OCI-LY3 (cell line): ENCODE data around the gene CACNA2D3.

ENCODE experiments used
- H2AFZ ChIP-seq: fragments of 200-600, 300-600 bp; shearing (Covaris generic); 2 replicates; pipeline ENCODE4 v1.6.0; 2014; ENCODE audit warnings: antibody characterized with exemption, low read depth, low read length
- H3K27ac ChIP-seq: fragments of 200-600, 300-600 bp; sonication (generic); 2 replicates; pipeline ENCODE4 v1.5.1; 2014; ENCODE audit warnings: mild to moderate bottlenecking, low read length, moderate library complexity, mixed read lengths
- H3K27me3 ChIP-seq: fragments of 200-600, 300-600 bp; sonication (generic); 2 replicates; pipeline ENCODE4 v1.6.1; 2014; ENCODE audit warnings: low read depth, low read length, mixed read lengths
- H3K36me3 ChIP-seq: fragments of 200-600, 300-600 bp; sonication (generic); replicated peaks from 2 replicates; pipeline ENCODE3; 2014; ENCODE audit warnings: low read depth, low read length, mixed read lengths
- H3K4me1 ChIP-seq: fragments of 300-600, 200-600 bp; sonication (generic); 2 replicates; pipeline ENCODE4 v1.6.1; 2014; ENCODE audit warnings: low read length, mixed read lengths
- H3K4me2 ChIP-seq: fragments of 200-600, 300-600 bp; sonication (generic); 2 replicates; pipeline ENCODE4 v1.6.1; 2014; ENCODE audit warnings: low read length, mixed read lengths
- H3K4me3 ChIP-seq: fragments of 300-600, 200-600 bp; sonication (generic); 2 replicates; pipeline ENCODE4 v1.5.1; 2014; ENCODE audit warnings: antibody characterized with exemption, mild to moderate bottlenecking, low read length, moderate library complexity
- H3K79me2 ChIP-seq: fragments of 300-600, 200-600 bp; shearing (Covaris generic); 2 replicates; pipeline ENCODE4 v1.6.1; 2014; ENCODE audit warnings: mild to moderate bottlenecking, low read length, mixed read lengths
- H3K9ac ChIP-seq: fragments of 300-600, 200-600 bp; shearing (Covaris generic); 2 replicates; pipeline ENCODE4 v1.6.0; 2014; ENCODE audit warnings: mild to moderate bottlenecking, low read length, moderate library complexity
- H3K9me3 ChIP-seq: fragments of 200-600, 300-600 bp; shearing (Covaris generic); 2 replicates; pipeline ENCODE4 v1.6.1; 2014; ENCODE audit warnings: low read length, mixed read lengths; ENCODE audit not compliant: insufficient read depth
- H4K20me1 ChIP-seq: fragments of 200-600, 300-600 bp; sonication (generic); 2 replicates; pipeline ENCODE4 v1.6.1; 2016; ENCODE audit warnings: low read length, mixed read lengths; ENCODE audit not compliant: insufficient read depth
- EZH2phosphoT487 ChIP-seq: fragments of 200-600 bp; shearing (Covaris generic); IDR thresholded peaks from 2 replicates; pipeline ENCODE4 v1.6.1; 2018; ENCODE audit warnings: antibody characterized with exemption, mixed run types, low read depth
- TF ChIP-seq, protein P1 (sequence below): fragments of 200-600, 300-600 bp; sonication (generic); IDR thresholded peaks from 2 replicates; pipeline ENCODE4 v1.5.1; 2014; ENCODE audit warnings: antibody characterized with exemption, low read length, low read depth

Gene CACNA2D3

DNA sequence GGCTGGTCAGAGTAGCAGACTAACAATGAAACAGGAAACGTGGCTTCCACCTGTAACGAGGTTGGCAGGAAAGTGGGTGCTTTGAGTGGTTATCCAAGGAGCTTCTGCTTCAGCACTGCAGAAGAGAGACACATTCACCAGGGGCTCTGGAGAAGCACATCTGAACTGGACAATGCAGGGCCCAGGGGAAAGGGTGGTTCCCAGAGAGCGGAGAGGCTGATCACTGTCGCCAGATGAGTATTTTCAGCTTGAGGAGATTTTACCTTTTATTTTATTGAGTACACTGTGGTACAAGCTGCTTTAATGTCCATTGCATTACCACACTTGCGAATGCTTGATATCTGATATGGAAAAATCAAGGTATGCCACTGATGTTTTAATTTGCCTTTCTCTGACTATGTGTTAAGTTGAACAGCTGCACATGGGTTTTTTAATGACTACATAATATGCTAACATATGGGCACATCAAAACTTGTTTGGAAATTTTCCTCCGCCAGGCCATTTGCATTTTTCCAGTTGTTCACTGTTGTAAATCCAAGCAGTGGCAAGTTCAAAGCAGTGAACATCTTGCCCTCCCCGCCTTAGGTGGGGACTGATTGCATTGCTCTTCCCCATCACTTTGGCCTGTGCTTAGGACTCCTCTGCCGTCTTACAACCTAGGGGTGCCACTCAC is 753.4 kb downstream of the CACNA2D3 start:
- no peaks in the 10 kb centered on the region for H3K4me1 ChIP-seq
- no peak for TF ChIP-seq EZH2phosphoT487
- TF ChIP-seq, protein P1, sequence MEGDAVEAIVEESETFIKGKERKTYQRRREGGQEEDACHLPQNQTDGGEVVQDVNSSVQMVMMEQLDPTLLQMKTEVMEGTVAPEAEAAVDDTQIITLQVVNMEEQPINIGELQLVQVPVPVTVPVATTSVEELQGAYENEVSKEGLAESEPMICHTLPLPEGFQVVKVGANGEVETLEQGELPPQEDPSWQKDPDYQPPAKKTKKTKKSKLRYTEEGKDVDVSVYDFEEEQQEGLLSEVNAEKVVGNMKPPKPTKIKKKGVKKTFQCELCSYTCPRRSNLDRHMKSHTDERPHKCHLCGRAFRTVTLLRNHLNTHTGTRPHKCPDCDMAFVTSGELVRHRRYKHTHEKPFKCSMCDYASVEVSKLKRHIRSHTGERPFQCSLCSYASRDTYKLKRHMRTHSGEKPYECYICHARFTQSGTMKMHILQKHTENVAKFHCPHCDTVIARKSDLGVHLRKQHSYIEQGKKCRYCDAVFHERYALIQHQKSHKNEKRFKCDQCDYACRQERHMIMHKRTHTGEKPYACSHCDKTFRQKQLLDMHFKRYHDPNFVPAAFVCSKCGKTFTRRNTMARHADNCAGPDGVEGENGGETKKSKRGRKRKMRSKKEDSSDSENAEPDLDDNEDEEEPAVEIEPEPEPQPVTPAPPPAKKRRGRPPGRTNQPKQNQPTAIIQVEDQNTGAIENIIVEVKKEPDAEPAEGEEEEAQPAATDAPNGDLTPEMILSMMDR = no peak
- H3K27me3 ChIP-seq = peaks cover 23% of the 10 kb centered on the region; the same call in 1 of the 2 replicates
- no peak overlapping the region for H3K9ac ChIP-seq
- no peaks in the 10 kb centered on the region for H3K79me2 ChIP-seq
- H3K9me3 ChIP-seq = no peaks in the 10 kb centered on the region
- H4K20me1 ChIP-seq = no peaks in the 10 kb centered on the region
- no peaks in the 10 kb centered on the region for H3K36me3 ChIP-seq
- H2AFZ ChIP-seq = no peak overlapping the region
- no peak overlapping the region for H3K27ac ChIP-seq
- no peak overlapping the region for H3K4me3 ChIP-seq
- no peak overlapping the region for H3K4me2 ChIP-seq

DNA sequence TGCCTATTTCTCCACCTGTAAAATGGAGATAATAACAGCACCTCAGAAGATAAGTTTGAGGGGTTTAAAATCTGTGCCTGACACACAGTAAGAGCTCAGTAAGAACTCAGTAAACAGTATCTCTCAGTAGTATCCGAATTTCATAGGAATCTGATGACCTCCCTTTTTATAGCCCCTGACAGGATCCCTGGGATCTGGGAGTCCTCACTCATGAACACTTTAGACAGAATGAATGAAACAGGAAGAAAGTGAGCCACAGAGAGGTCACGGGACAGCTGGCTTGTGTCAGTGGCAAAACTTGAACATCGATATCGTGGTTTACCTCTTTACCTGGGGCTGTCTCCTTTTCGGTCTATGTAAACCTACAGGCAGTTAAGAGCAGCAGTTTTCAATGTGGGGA is 754.3 kb downstream of the CACNA2D3 start:
- Histone ChIP-seq H4K20me1 (no peaks in the 10 kb centered on the region), H3K9ac (no peak overlapping the region), H3K4me2 (no peak overlapping the region), H3K36me3 (no peaks in the 10 kb centered on the region), H2AFZ (no peak overlapping the region), H3K9me3 (no peaks in the 10 kb centered on the region), H3K79me2 (no peaks in the 10 kb centered on the region), H3K4me1 (no peaks in the 10 kb centered on the region), H3K4me3 (no peak overlapping the region), H3K27me3 (peaks cover 23% of the 10 kb centered on the region; the same call in 1 of the 2 replicates), H3K27ac (no peak overlapping the region)
- TF ChIP-seq, protein P1 = no peak
- no peak for TF ChIP-seq EZH2phosphoT487

DNA sequence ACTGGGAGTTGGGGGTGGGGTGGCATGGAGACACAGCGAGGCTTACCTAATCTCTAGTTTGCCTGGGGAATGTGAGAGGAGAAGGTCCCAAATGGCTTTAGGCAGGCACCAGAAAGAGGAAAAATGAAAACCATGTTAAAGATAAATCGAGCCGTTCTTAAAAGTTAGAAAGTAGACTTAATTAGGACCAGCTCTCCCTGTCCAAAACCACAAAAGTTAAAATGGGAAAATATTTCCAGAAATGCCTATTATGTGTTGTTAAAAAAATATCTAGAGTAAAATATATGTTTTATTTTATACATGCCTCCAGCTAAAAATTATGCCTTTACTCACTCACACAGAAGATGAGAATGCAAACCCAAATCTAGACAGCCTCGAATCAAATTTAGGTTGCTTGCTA is 755.4 kb downstream of the CACNA2D3 start:
- Histone ChIP-seq H3K4me2 (no peak overlapping the region), H3K4me3 (no peak overlapping the region), H3K36me3 (no peaks in the 10 kb centered on the region), H3K4me1 (no peaks in the 10 kb centered on the region), H3K9me3 (no peaks in the 10 kb centered on the region), H2AFZ (no peak overlapping the region), H3K9ac (no peak overlapping the region), H3K27ac (no peak overlapping the region), H3K27me3 (peaks cover 18% of the 10 kb centered on the region; the same call in 1 of the 2 replicates), H4K20me1 (no peaks in the 10 kb centered on the region), H3K79me2 (no peaks in the 10 kb centered on the region)
- no peak for TF ChIP-seq EZH2phosphoT487
- TF ChIP-seq, protein P1 = no peak

DNA sequence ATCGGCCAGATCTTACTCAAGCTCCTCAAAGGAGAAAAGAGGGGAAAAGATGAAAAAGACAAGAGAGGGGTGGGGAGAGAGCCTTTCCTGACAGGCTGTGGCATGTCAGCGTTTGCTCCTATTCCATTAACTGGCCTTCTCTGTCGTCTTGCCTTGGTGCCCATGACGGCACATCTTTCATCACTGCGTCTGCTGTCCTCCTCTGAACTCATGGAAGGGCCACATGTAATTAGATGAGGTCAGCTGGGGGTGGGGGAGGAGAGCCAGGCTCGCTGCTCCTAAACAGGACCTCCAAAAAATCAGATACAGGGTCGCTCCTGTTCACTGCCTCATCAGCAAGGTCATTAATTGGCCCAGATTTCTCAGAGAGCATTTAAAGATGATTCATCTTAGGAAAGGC is 755.8 kb downstream of the CACNA2D3 start:
- H3K27me3 ChIP-seq = peaks cover 17% of the 10 kb centered on the region; the same call in 1 of the 2 replicates
- H3K4me1 ChIP-seq = no peaks in the 10 kb centered on the region
- H3K4me2 ChIP-seq = no peak overlapping the region
- H3K27ac ChIP-seq = no peak overlapping the region
- H3K9ac ChIP-seq = no peak overlapping the region
- H4K20me1 ChIP-seq = no peaks in the 10 kb centered on the region
- TF ChIP-seq, protein P1 = no peak
- TF ChIP-seq EZH2phosphoT487 = no peak
- H3K9me3 ChIP-seq = no peaks in the 10 kb centered on the region
- H3K79me2 ChIP-seq = no peaks in the 10 kb centered on the region
- no peak overlapping the region for H3K4me3 ChIP-seq
- no peaks in the 10 kb centered on the region for H3K36me3 ChIP-seq
- H2AFZ ChIP-seq = no peak overlapping the region
